ENCODE measurements around the gene TMEM179.

DNA sequence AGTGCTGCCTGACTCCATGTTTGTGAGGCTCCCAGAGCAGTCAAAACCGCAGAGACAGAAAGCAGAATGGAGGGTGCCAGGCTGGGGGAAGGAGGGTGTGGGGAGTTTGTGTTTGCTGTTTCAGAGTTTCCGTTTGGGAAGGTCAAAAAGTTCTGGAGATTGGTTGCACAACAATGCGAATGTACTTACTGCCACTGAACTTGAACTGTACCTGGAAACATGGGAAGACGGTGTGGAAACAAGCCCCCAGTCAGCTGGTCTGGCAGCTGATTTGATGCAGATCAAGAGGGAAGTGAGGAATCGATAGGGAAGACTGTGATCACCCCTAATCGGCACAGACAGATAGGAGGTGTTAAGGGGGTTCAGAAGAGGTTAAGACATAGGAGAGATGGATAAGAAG lies 49.5 kb upstream of the TMEM179 start:
- TF ChIP-seq, protein P1, sequence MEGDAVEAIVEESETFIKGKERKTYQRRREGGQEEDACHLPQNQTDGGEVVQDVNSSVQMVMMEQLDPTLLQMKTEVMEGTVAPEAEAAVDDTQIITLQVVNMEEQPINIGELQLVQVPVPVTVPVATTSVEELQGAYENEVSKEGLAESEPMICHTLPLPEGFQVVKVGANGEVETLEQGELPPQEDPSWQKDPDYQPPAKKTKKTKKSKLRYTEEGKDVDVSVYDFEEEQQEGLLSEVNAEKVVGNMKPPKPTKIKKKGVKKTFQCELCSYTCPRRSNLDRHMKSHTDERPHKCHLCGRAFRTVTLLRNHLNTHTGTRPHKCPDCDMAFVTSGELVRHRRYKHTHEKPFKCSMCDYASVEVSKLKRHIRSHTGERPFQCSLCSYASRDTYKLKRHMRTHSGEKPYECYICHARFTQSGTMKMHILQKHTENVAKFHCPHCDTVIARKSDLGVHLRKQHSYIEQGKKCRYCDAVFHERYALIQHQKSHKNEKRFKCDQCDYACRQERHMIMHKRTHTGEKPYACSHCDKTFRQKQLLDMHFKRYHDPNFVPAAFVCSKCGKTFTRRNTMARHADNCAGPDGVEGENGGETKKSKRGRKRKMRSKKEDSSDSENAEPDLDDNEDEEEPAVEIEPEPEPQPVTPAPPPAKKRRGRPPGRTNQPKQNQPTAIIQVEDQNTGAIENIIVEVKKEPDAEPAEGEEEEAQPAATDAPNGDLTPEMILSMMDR (IDR thresholded peaks at IDR 0.05): no peak
- TF ChIP-seq EP300 (IDR thresholded peaks at IDR 0.05): no peak
